Activated naive CD4-positive, alpha-beta T cell treated with anti-CD3 and anti-CD28 coated beads for 36 hours (primary cell): ENCODE data around the gene RPAP3. TPM values are rescaled to one million over a fixed set of nuclear protein-coding genes. Genes with fewer than 3 reads are reported as not detected.
A peak's percentile ranks its signal among the peaks of the same experiment; 100 is the strongest.
"Not testable (repeated sequence)": the region's sequence is repeated elsewhere in the genome, so short reads cannot be mapped to it uniquely, and the experiment has no call there.

Source experiments
- CTCF ChIA-PET: fragments of 350-600 bp; sonication (Branson Sonifier 250); formaldehyde crosslinking; loops from one replicate; lab custom pipeline; 2021; ENCODE audit warnings: antibody characterized with exemption; lab: Charles Lee
- DNase-seq: peaks from one replicate; pipeline ENCODE4 v3.0.0-alpha.2; 2020
- H3K27ac Mint-ChIP-seq: one replicate; pipeline ENCODE4 v1.8.0; 2021; ENCODE audit warnings: mild to moderate bottlenecking, mixed read lengths
- H3K27me3 Mint-ChIP-seq: one replicate; pipeline ENCODE4 v1.8.0; 2021; ENCODE audit warnings: low read depth, mixed read lengths
- H3K36me3 Mint-ChIP-seq: one replicate; pipeline ENCODE4 v1.8.0; 2021; ENCODE audit warnings: low read depth, mixed read lengths
- H3K4me1 Mint-ChIP-seq: one replicate; pipeline ENCODE4 v1.8.0; 2021; ENCODE audit warnings: low read depth, mixed read lengths
- H3K4me3 Mint-ChIP-seq: one replicate; pipeline ENCODE4 v1.8.0; 2021; ENCODE audit warnings: mild to moderate bottlenecking, moderate library complexity, mixed read lengths
- H3K9me3 Mint-ChIP-seq: one replicate; pipeline ENCODE4 v1.8.0; 2021; ENCODE audit warnings: mixed read lengths
- intact Hi-C: fragments of 100-400 bp; cut with micrococcal nuclease; formaldehyde crosslinking; loops from one replicate; pipeline ENCODE4 v1.15.1; 2023
- total RNA-seq, 2 experiments: library from RNA; stranded (reverse); gene quantifications; one replicate each; pipeline ENCODE4 v1.2.3, GENCODE V29; 2021

The RPAP3 gene
- total RNA-seq, 2 experiments from 2014 or later: 46.2 to 46.7 TPM

- CTCF ChIA-PET: no interaction called here
- intact Hi-C loops: loop anchor here (5.0 to 10.0 kb wide), 9 partner anchors 52 to 1710 kb away; partner anchors contain the start of genes SCAF11, SLC38A2 and TMEM106C
- DNase-seq: no peak
- no peaks in the 10 kb centered on the region for H3K27me3 Mint-ChIP-seq
- H3K4me3 Mint-ChIP-seq: peak overlapping the region; percentile 93
- H3K4me1 Mint-ChIP-seq: peaks cover 54% of the 10 kb centered on the region
- H3K27ac Mint-ChIP-seq: peak overlapping the region; percentile 68
- H3K9me3 Mint-ChIP-seq: no peaks in the 10 kb centered on the region
- H3K36me3 Mint-ChIP-seq: peaks cover 18% of the 10 kb centered on the region
Observed at GRCh38 chr12:47704719-47705118, 1.1 kb downstream of the RPAP3 start.

- Mint-ChIP-seq H3K4me3 (no peak overlapping the region), H3K27me3 (no peaks in the 10 kb centered on the region), H3K4me1 (peaks cover 40% of the 10 kb centered on the region), H3K9me3 (no peaks in the 10 kb centered on the region), H3K27ac (no peak overlapping the region), H3K36me3 (peaks cover 34% of the 10 kb centered on the region)
- DNase-seq: no peak
- CTCF ChIA-PET: interaction anchor here (1.1 kb wide), 1 partner anchor 13 kb away, joined by 4 read pairs; no protein-coding TSS in a partner anchor
- intact Hi-C loops: loop anchor here (10.0 kb wide), 1 partner anchor 1705 kb away; the partner anchor contains the start of gene SCAF11
Observed at GRCh38 chr12:47700263-47700662, 5.6 kb downstream of the RPAP3 start.

- no peaks in the 10 kb centered on the region for H3K27me3 Mint-ChIP-seq
- CTCF ChIA-PET: interaction anchor here (0.9 to 2.5 kb wide), 3 partner anchors 9 to 44 kb away, joined by 3 to 6 read pairs (median 3); no protein-coding TSS in a partner anchor
- H3K9me3 Mint-ChIP-seq: no peaks in the 10 kb centered on the region
- no peak overlapping the region for H3K4me3 Mint-ChIP-seq
- peaks cover 30% of the 10 kb centered on the region for H3K4me1 Mint-ChIP-seq
- H3K27ac Mint-ChIP-seq: no peak overlapping the region
- intact Hi-C loops: no loop called here
- DNase-seq: no peak
- peaks cover 34% of the 10 kb centered on the region for H3K36me3 Mint-ChIP-seq
Observed at GRCh38 chr12:47698631-47699030, 7.2 kb downstream of the RPAP3 start.

GRCh38 chr12:47698055-47698454, 7.8 kb downstream of the RPAP3 start:
- Mint-ChIP-seq H3K9me3 (no peaks in the 10 kb centered on the region), H3K4me3 (no peak overlapping the region), H3K4me1 (peaks cover 26% of the 10 kb centered on the region), H3K27ac (no peak overlapping the region), H3K36me3 (peaks cover 37% of the 10 kb centered on the region), H3K27me3 (no peaks in the 10 kb centered on the region)
- DNase-seq: no peak
- intact Hi-C loops: no loop called here
- CTCF ChIA-PET: interaction anchor here (1.2 to 2.5 kb wide), 3 partner anchors 9 to 46 kb away, joined by 3 to 6 read pairs (median 3); no protein-coding TSS in a partner anchor

GRCh38 chr12:47689215-47689614, 16.6 kb downstream of the RPAP3 start:
- CTCF ChIA-PET: interaction anchor here (1.1 kb wide), 1 partner anchor 36 kb away, joined by 3 read pairs; no protein-coding TSS in a partner anchor

GRCh38 chr12:47687636-47688035, 18.2 kb downstream of the RPAP3 start:
- H3K9me3 Mint-ChIP-seq: no peaks in the 10 kb centered on the region
- H3K27ac Mint-ChIP-seq: no peak overlapping the region
- intact Hi-C loops: loop anchor here (5.0 kb wide), 3 partner anchors 275 to 910 kb away; partner anchors contain the start of genes AMIGO2 and PCED1B
- CTCF ChIA-PET: interaction anchor here (0.6 to 5.0 kb wide), 10 partner anchors 17 to 1703 kb away, joined by 3 to 26 read pairs (median 4); no protein-coding TSS in a partner anchor
- peaks cover 11% of the 10 kb centered on the region for H3K4me1 Mint-ChIP-seq
- H3K27me3 Mint-ChIP-seq: no peaks in the 10 kb centered on the region
- H3K36me3 Mint-ChIP-seq: peaks cover 27% of the 10 kb centered on the region
- H3K4me3 Mint-ChIP-seq: no peak overlapping the region
- DNase-seq: no peak

More at GRCh38 chr12:47689215-47689614, 16.6 kb downstream of the RPAP3 start:
- no peak for DNase-seq
- peaks cover 24% of the 10 kb centered on the region for H3K36me3 Mint-ChIP-seq
- H3K9me3 Mint-ChIP-seq: no peaks in the 10 kb centered on the region
- no peaks in the 10 kb centered on the region for H3K27me3 Mint-ChIP-seq
- no peak overlapping the region for H3K4me3 Mint-ChIP-seq
- no peak overlapping the region for H3K27ac Mint-ChIP-seq
- intact Hi-C loops: loop anchor here (5.0 kb wide), 3 partner anchors 277 to 912 kb away; partner anchors contain the start of genes AMIGO2 and PCED1B
- H3K4me1 Mint-ChIP-seq: peaks cover 1% of the 10 kb centered on the region

GRCh38 chr12:47686645-47687240, 19.1 kb downstream of the RPAP3 start:
- Mint-ChIP-seq H3K9me3 (no peaks in the 10 kb centered on the region), H3K4me3 (no peak overlapping the region), H3K36me3 (peaks cover 26% of the 10 kb centered on the region), H3K27me3 (no peaks in the 10 kb centered on the region), H3K27ac (no peak overlapping the region), H3K4me1 (peaks cover 12% of the 10 kb centered on the region)
- CTCF ChIA-PET: interaction anchor here (0.6 to 5.0 kb wide), 15 partner anchors 12 to 654 kb away, joined by 3 to 26 read pairs (median 3); no protein-coding TSS in a partner anchor
- intact Hi-C loops: loop anchor here (1.0 to 5.0 kb wide), 5 partner anchors 35 to 909 kb away; partner anchors contain the start of genes AMIGO2 and PCED1B
- peak; percentile 57 for DNase-seq

GRCh38 chr12:47679785-47680184, 26.0 kb downstream of the RPAP3 start:
- Mint-ChIP-seq H3K36me3 (peaks cover 62% of the 10 kb centered on the region), H3K4me3 (no peak overlapping the region), H3K4me1 (peaks cover 24% of the 10 kb centered on the region), H3K27ac (no peak overlapping the region), H3K27me3 (no peaks in the 10 kb centered on the region), H3K9me3 (no peaks in the 10 kb centered on the region)
- CTCF ChIA-PET: no interaction called here
- intact Hi-C loops: no loop called here
- no peak for DNase-seq

- H3K4me3 Mint-ChIP-seq: no peak overlapping the region
- no peaks in the 10 kb centered on the region for H3K27me3 Mint-ChIP-seq
- H3K27ac Mint-ChIP-seq: peak overlapping the region; percentile 5
- no peak for DNase-seq
- peaks cover 47% of the 10 kb centered on the region for H3K36me3 Mint-ChIP-seq
- CTCF ChIA-PET: interaction anchor here (1.9 kb wide), 1 partner anchor 10 kb away, joined by 4 read pairs; no protein-coding TSS in a partner anchor
- no peaks in the 10 kb centered on the region for H3K9me3 Mint-ChIP-seq
- intact Hi-C loops: no loop called here
- peaks cover 26% of the 10 kb centered on the region for H3K4me1 Mint-ChIP-seq
Observed at GRCh38 chr12:47672068-47672467, 33.8 kb downstream of the RPAP3 start.

- CTCF ChIA-PET, H3K4me3 Mint-ChIP-seq: not testable (repeated sequence)
Observed at GRCh38 chr12:47667935-47668334, 37.9 kb downstream of the RPAP3 start.

GRCh38 chr12:47652521-47653234, 53.2 kb downstream of the RPAP3 start:
- peaks cover 18% of the 10 kb centered on the region for H3K4me1 Mint-ChIP-seq
- H3K27ac Mint-ChIP-seq: no peak overlapping the region
- H3K4me3 Mint-ChIP-seq: no peak overlapping the region
- H3K27me3 Mint-ChIP-seq: no peaks in the 10 kb centered on the region
- intact Hi-C loops: loop anchor here (5.0 kb wide), 3 partner anchors 55 to 250 kb away; partner anchors contain the start of genes RPAP3 and VDR
- CTCF ChIA-PET: interaction anchor here (0.7 to 2.8 kb wide), 14 partner anchors 9 to 965 kb away, joined by 3 to 26 read pairs (median 4); partner anchors contain the start of gene SLC48A1
- no peaks in the 10 kb centered on the region for H3K36me3 Mint-ChIP-seq
- DNase-seq: no peak
- no peaks in the 10 kb centered on the region for H3K9me3 Mint-ChIP-seq

More at GRCh38 chr12:47667935-47668334, 37.9 kb downstream of the RPAP3 start:
- H3K9me3 Mint-ChIP-seq, H3K27me3 Mint-ChIP-seq, DNase-seq, H3K27ac Mint-ChIP-seq: not testable (repeated sequence)
- Mint-ChIP-seq H3K4me1 (peaks cover 12% of the 10 kb centered on the region), H3K36me3 (peaks cover 32% of the 10 kb centered on the region)
- intact Hi-C loops: loop anchor here (2.0 kb wide), 1 partner anchor 17 kb away; no protein-coding TSS in a partner anchor
